Activated T-helper 2 cell treated with anti-CD3 and anti-CD28 coated beads, Interferon-gamma antibody, Interleukin-2, Interleukin-4, amounts not matched to agents 10 μg/mL and 5 μg/mL and 100 μg/mL, durations not matched to agents 14 hours and 24 hours and 36 hours (primary cell): ENCODE data around the gene HEXD. TPM values are rescaled to one million over a fixed set of nuclear protein-coding genes. Genes with fewer than 3 reads are reported as not detected.

Experiments used
- DNase-seq: peaks from one replicate; pipeline ENCODE4 v3.0.0; 2021; ENCODE audit warnings: low spot score
- H3K27ac Mint-ChIP-seq: one replicate; pipeline ENCODE4 v1.8.0; 2021; ENCODE audit warnings: mixed read lengths
- H3K27me3 Mint-ChIP-seq: one replicate; pipeline ENCODE4 v1.8.0; 2021; ENCODE audit warnings: low read depth, mixed read lengths
- H3K36me3 Mint-ChIP-seq: one replicate; pipeline ENCODE4 v1.8.0; 2021; ENCODE audit warnings: low read depth, mixed read lengths
- H3K4me1 Mint-ChIP-seq: one replicate; pipeline ENCODE4 v1.8.0; 2021; ENCODE audit warnings: low read depth, mixed read lengths
- H3K4me3 Mint-ChIP-seq: one replicate; pipeline ENCODE4 v1.8.0; 2021; ENCODE audit warnings: low read depth, mild to moderate bottlenecking, moderate library complexity, mixed read lengths
- H3K9me3 Mint-ChIP-seq: one replicate; pipeline ENCODE4 v1.8.0; 2021; ENCODE audit warnings: mixed read lengths
- intact Hi-C: fragments of 100-400 bp; cut with micrococcal nuclease; formaldehyde crosslinking; loops from one replicate; pipeline ENCODE4 v1.15.1; 2023
- total RNA-seq: library from RNA; stranded (reverse); gene quantifications from 2 replicates; pipeline ENCODE4 v1.2.3, GENCODE V29; 2022

The HEXD gene
- total RNA-seq, 1 donor from 2014 or later, result 36.7 TPM

DNA sequence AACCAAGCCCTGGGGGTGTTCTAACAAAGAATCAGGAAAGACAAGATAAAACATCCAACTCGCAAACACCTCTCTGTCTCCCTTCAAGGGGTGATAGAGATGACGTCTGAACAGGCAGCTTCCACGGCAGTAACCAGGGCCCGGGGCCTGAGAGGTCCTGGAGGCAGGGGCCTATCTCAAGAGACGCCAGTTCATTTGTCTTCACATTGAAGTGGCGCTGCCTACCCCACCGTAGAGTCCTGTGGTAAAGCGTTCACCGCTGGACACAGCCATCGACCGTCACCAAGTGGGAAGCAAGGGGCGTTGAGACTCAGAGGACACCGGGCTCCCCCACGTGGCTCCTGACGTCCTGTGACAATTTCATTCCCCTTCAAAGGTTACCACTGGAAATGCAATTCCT, 25.2 kb upstream of the HEXD start:
- Mint-ChIP-seq H3K27ac (no peak overlapping the region), H3K4me3 (no peak overlapping the region), H3K9me3 (no peaks in the 10 kb centered on the region), H3K36me3 (no peaks in the 10 kb centered on the region), H3K27me3 (no peaks in the 10 kb centered on the region), H3K4me1 (no peaks in the 10 kb centered on the region)
- no peak for DNase-seq
- intact Hi-C loops, result no loop called here

DNA sequence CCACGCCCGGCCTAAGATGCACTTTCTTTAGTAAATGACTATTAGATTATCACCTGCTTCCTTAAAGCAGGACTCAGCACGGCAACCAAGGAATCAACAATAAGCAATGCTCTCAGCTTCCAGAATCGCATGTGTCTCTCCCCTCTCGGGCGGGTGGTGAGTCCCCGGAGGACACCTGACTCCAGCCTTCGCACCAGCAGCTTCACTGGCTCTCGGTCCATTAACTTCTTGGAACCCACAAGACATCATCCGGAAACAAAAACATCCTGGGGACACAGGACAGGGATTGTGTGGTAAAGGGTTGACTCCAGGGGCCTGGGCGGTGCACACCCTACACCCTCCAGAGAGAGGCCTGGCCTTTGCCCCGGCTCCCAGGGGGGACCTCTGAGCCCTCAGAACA, 23.9 kb upstream of the HEXD start:
- DNase-seq, result no peak
- no peak overlapping the region for H3K4me3 Mint-ChIP-seq
- H3K9me3 Mint-ChIP-seq, result no peaks in the 10 kb centered on the region
- H3K27me3 Mint-ChIP-seq, result no peaks in the 10 kb centered on the region
- intact Hi-C loops, result no loop called here
- H3K36me3 Mint-ChIP-seq, result no peaks in the 10 kb centered on the region
- H3K27ac Mint-ChIP-seq, result no peak overlapping the region
- no peaks in the 10 kb centered on the region for H3K4me1 Mint-ChIP-seq

DNA sequence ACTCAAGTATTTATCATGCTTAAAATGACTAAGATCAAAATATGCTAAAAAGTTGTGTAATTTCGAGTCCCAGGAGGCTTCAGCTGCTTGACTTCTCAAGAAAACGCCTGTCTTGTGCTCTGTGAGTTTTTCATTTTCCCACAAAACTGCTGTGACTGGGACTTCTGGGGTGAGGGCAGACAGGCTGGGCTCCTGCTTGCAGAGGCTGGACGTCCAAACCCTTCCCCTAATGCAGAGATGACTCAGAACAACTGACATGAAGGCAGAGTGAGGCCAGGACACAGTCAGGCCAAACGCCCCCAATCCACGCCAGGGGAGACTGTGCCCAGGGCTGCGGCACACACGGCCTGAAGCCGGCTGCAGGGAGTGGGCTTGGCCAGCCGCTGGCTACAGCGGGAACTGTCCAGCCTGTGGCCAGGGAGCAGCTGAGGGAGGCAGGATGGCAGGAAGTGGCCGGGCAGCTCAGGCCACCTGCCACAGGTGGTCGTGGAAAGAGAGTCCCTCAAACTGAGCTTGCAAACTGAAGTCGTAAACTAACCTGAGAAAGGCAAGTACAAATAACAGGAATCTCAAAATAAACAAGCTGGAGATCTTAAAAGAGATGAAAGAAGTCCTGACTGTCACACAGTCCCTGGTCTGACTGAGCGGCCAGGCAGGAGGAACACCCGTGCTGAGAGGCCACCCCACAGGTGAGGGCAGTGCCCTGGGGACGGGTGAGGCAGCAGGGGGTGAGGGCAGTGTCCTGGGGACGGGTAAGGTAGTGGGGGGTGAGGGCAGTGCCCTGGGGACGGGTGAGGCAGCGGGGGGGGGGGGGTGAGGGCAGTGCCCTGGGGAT, 21.3 kb upstream of the HEXD start:
- Mint-ChIP-seq H3K27me3 (no peaks in the 10 kb centered on the region), H3K27ac (no peak overlapping the region), H3K4me3 (no peak overlapping the region), H3K9me3 (no peaks in the 10 kb centered on the region), H3K4me1 (peaks cover 9% of the 10 kb centered on the region), H3K36me3 (peaks cover 6% of the 10 kb centered on the region)
- DNase-seq, result no peak
- intact Hi-C loops, result no loop called here

DNA sequence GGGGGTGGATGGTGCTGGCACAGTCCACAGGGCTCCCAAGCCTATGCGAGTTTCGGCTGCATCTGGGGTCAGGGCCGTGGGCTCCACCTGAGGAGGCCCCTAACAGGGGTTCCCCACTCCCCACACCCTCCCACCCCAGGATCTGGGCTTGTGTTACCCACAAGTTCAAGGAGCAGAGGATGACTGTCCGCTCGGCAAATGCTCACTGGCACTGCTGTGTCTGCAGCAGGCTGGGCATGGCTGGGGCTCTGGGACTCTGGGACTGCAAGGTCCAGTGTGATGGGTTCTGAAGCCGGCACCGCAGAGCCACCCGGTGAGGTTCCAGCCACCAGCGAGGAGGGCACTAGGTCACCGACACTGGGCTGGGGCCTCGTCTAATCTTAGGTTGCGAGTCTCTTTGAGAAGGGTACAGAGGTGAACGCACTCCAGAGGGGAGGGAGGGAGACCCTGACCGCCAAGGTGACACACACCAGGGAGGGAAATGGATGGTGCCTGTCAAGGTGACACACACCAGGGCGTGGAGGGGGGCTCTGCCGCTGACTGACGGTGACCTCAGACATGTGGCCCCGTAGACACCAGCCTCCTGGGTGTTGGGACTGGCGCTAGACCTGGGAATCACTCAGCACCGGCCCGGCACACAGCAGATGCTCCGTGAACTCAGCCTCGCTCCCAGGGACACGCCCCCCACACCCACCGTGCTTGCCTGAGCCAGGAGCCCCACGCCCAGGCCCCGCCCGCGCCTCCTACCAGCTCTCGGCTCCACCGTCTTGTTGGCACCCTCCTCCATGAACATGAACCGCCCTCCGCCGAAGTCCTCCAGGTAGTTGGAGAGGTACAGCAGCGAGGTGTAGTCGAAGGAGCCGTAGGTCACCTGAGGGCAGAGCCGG, 20.5 kb upstream of the HEXD start:
- no peak for DNase-seq
- Mint-ChIP-seq H3K4me1 (peaks cover 10% of the 10 kb centered on the region), H3K4me3 (no peak overlapping the region), H3K27me3 (no peaks in the 10 kb centered on the region), H3K9me3 (no peaks in the 10 kb centered on the region), H3K36me3 (peaks cover 10% of the 10 kb centered on the region), H3K27ac (no peak overlapping the region)
- intact Hi-C loops, result no loop called here

DNA sequence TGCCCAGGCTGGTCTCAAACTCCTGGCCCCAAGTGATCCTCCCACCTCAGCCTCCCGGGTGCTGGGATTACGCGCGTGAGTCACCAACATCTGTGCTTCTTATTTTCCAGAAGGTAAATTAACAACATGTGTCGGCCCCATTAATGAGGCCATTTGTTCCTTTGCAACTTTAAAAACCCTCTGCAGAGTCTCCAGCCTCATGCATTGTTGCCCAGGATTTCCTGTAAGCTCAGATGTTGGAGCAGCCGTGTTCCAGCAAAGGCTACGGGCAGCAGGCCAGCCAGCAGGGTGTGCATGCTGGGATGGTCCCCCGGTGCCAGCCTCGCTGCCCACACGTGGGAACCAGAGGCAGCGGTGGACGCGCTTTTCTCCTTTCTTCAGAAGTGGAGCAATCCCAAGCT, 19.1 kb upstream of the HEXD start:
- Mint-ChIP-seq H3K4me3 (no peak overlapping the region), H3K27ac (no peak overlapping the region), H3K27me3 (no peaks in the 10 kb centered on the region), H3K36me3 (peaks cover 20% of the 10 kb centered on the region), H3K9me3 (no peaks in the 10 kb centered on the region), H3K4me1 (peaks cover 12% of the 10 kb centered on the region)
- intact Hi-C loops, result no loop called here
- DNase-seq, result no peak

DNA sequence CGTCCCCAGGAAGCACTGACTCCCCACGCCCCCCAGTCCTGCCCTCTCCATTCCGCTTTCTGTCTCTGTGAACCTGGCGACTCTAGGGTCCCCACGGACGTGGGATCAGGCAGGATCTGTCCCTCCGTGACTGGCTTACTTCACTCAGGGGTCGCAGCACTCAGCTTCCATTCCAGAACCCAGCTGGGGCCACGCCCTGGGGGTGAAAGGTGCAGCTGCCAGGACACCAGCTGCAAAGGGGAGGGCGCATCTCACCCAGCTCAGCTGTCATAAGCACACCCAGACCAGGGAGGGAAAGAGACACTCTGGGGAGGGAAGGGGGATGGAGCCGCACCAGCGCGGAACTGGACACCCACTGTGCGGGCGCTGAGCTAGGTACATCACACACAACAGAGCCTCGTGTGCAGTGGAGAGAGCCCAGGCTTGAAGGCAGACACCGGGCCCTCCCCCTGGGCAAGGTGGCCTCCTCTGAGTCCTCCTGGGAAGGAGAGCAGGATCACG, 18.5 kb upstream of the HEXD start:
- Mint-ChIP-seq H3K4me1 (peaks cover 12% of the 10 kb centered on the region), H3K9me3 (no peaks in the 10 kb centered on the region), H3K27ac (no peak overlapping the region), H3K27me3 (no peaks in the 10 kb centered on the region), H3K36me3 (peaks cover 20% of the 10 kb centered on the region), H3K4me3 (no peak overlapping the region)
- intact Hi-C loops, result no loop called here
- DNase-seq, result no peak

DNA sequence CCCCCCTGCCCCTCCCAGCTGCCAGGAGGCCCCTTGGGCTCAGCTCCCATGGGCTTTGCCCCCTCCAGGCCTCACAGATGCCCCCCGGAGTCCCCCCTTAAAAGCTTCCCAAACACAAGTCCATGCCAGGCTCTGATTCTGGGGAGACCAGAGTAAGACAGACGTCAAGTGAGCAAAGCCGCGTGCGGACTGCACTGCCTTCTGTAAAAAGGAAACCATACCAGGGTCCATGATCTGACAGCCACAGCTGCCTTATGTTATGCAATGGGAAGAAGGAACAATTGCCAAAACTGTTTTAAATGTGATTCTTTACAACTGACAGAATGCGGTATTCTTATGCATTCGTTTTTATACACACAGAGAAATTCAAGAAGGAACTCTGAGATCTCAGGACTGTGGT, 17.9 kb upstream of the HEXD start:
- H3K4me1 Mint-ChIP-seq, result peaks cover 12% of the 10 kb centered on the region
- H3K9me3 Mint-ChIP-seq, result no peaks in the 10 kb centered on the region
- no peak overlapping the region for H3K4me3 Mint-ChIP-seq

DNA sequence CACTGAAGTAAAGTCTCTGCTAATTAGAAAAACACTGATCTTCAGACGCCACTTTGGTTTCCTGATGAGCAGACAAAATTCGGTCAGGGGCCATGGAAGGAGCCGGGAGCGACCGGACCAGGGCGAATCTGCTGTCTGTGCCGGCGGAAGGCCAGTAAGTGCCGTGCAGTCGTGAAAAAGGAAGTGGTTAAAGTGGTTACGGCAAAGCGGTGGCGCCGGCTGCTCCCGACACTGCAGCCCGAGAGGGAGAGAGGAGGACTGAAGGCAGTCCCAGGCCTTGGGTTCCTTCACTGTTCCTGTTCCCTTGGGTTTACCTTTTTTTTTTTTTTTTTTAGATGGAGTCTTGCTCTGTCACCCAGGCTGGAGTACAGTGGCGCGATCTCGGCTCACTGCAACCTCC, 17.3 kb upstream of the HEXD start:
- no peaks in the 10 kb centered on the region for H3K27me3 Mint-ChIP-seq
- peak overlapping the region; percentile 9 for H3K27ac Mint-ChIP-seq
- peaks cover 12% of the 10 kb centered on the region for H3K4me1 Mint-ChIP-seq
- H3K4me3 Mint-ChIP-seq, result peak overlapping the region; percentile 63
- no peaks in the 10 kb centered on the region for H3K9me3 Mint-ChIP-seq
- DNase-seq, result peak; percentile 49
- intact Hi-C loops, result no loop called here
- peaks cover 23% of the 10 kb centered on the region for H3K36me3 Mint-ChIP-seq

More for the DNA sequence above, 17.9 kb upstream of the HEXD start:
- Mint-ChIP-seq H3K36me3 (peaks cover 21% of the 10 kb centered on the region), H3K27ac (no peak overlapping the region), H3K27me3 (no peaks in the 10 kb centered on the region)
- DNase-seq, result no peak
- intact Hi-C loops, result no loop called here

DNA sequence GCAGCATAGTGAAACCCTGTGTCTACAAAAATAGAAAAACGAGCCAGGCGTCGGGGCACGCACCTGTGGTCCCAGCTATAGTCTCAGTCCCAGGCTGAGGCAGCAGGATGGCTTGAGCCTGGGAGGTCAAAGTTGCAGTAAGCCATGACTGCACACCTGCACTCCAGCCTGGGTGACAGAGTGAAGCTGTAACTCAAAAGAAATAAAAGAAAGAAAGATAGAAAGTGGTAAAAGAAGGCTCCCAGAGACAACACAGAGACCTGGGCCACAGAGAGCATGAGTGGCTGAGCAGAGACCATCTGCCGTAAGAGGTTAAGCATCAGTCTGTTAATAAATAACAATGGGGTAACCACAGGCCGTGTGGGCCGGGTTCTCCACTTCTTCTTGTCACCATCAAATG, 15.3 kb upstream of the HEXD start:
- no peak for DNase-seq
- Mint-ChIP-seq H3K36me3 (peaks cover 32% of the 10 kb centered on the region), H3K9me3 (no peaks in the 10 kb centered on the region), H3K4me3 (no peak overlapping the region), H3K27ac (no peak overlapping the region), H3K4me1 (peaks cover 19% of the 10 kb centered on the region), H3K27me3 (no peaks in the 10 kb centered on the region)
- intact Hi-C loops, result no loop called here

DNA sequence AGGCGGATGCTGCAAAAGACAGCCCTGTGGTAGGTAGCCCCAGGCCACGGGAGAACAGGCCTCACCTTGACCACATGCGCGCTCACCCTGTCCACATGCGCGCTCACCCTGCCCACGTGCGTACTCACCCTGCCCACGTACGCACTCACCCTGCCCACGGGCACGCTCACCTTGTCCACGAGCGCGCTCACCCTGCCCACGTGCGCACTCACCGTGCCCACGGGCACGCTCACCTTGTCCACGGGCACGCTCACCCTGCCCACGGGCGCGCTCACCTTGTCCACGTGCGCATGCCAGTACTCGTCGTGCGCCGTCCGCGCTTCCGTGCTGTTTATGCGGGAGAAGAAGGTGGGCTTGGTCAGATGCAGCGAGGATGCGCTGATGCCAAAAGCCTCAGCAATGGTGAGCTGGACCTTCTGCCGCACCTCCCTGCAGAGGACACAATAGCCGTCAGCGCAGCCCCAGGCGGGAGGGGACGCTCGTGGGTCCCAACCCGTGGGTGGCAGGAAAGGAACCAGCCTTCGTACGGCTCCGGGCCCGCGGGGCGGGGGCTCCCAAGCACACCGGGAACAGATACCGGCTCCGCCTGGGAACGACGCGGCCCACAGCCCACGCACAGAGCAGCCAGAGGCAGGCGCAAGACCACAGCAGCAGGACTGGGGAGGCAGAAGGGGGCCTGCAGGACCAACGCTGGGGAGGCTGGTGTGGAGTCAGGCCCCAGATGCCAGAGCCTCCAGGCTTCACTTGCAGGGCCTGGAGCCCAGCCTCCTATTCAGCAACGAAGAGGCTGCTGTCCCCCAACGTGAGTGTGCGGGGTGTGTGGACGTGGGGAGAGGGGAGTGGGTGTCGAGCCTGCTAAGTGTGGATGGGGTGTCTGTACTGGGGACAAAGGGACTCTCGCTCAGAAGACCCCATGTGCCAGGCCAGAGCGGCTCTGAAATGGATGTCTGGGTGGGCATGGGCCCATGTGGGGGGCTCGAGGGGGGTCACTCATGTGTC, 14.2 kb upstream of the HEXD start:
- no peaks in the 10 kb centered on the region for H3K9me3 Mint-ChIP-seq
- no peak overlapping the region for H3K27ac Mint-ChIP-seq
- H3K36me3 Mint-ChIP-seq, result peaks cover 32% of the 10 kb centered on the region
- no peak overlapping the region for H3K4me3 Mint-ChIP-seq
- no peaks in the 10 kb centered on the region for H3K27me3 Mint-ChIP-seq
- DNase-seq, result no peak
- intact Hi-C loops, result no loop called here
- peaks cover 21% of the 10 kb centered on the region for H3K4me1 Mint-ChIP-seq

DNA sequence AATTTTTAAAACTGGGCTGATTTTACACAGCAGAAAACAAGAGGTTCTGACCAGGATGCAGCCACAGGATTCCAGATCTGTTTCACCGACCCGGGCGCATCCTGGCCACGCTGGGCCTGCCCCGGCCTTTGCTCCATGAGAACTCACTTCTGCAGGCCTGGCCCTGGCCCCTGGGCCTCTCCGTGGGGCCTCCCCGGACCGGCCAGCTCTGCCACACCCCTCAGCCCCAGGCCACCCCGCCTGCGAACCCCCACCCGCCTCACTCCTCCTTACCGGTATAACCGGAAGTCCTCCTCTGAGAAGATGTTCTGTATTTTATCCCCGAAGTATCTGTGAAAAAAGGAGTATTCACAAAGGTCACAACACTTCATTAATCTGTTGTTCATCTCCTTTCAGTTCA, 13.1 kb upstream of the HEXD start:
- intact Hi-C loops, result no loop called here
- H3K9me3 Mint-ChIP-seq, result no peaks in the 10 kb centered on the region
- H3K4me1 Mint-ChIP-seq, result peaks cover 20% of the 10 kb centered on the region
- no peak overlapping the region for H3K4me3 Mint-ChIP-seq
- no peaks in the 10 kb centered on the region for H3K27me3 Mint-ChIP-seq
- DNase-seq, result no peak
- peaks cover 32% of the 10 kb centered on the region for H3K36me3 Mint-ChIP-seq
- H3K27ac Mint-ChIP-seq, result no peak overlapping the region

DNA sequence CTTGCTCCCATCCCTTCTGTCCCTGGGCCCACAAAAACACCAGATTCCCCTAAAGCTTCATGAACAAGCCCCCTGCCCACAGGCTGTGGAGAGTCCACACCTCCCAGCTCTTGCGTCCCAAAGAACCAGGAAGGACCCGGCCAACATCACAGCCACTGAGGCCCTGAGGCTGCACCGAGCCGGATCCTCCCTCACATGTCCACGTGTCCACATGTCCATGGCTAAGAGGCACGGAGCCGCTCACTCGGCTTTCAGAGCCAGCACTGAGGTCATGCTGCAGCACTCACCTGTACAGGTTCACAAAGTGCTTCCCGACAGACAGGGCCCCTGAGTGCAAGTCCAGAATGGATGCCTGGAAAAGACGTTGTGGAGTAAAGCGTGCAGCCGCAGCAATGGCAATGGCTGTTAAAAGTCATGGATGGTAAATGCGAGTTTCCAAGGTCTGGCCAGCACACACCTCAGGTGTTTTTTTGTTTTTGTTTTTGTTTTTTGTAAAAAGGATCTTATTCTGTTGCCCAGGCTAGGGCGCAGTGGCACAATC, 11.9 kb upstream of the HEXD start:
- no peaks in the 10 kb centered on the region for H3K27me3 Mint-ChIP-seq
- peaks cover 13% of the 10 kb centered on the region for H3K4me1 Mint-ChIP-seq
- H3K9me3 Mint-ChIP-seq, result no peaks in the 10 kb centered on the region
- intact Hi-C loops, result no loop called here
- no peak for DNase-seq
- no peak overlapping the region for H3K4me3 Mint-ChIP-seq
- H3K36me3 Mint-ChIP-seq, result peaks cover 29% of the 10 kb centered on the region
- no peak overlapping the region for H3K27ac Mint-ChIP-seq
